DOHH2 (cell line): ENCODE results near the gene CRHBP.

ENCODE experiments used
- H3F3A ChIP-seq: fragments of 200-600 bp; sonication (generic), shearing (Covaris generic); 2 replicates; pipeline ENCODE4 v1.6.0; 2016; ENCODE audit warnings: antibody characterized with exemption, mild to moderate bottlenecking; ENCODE audit not compliant: control insufficient read depth, insufficient read depth
- H3K27ac ChIP-seq: fragments of 200-600 bp; sonication (generic); 2 replicates; pipeline ENCODE4 v1.5.1; 2014; ENCODE audit warnings: low read depth, mild to moderate bottlenecking, low read length, moderate library complexity
- H3K27me3 ChIP-seq: fragments of 200-600 bp; sonication (generic); 2 replicates; pipeline ENCODE4 v1.6.1; 2014; ENCODE audit warnings: mild to moderate bottlenecking, low read length, mixed read lengths; ENCODE audit not compliant: control insufficient read depth
- H3K36me3 ChIP-seq: fragments of 200-600 bp; sonication (generic); 2 replicates; pipeline ENCODE4 v1.6.1; 2014; ENCODE audit warnings: mild to moderate bottlenecking, low read length, moderate library complexity, mixed read lengths; ENCODE audit not compliant: control insufficient read depth
- H3K4me1 ChIP-seq: fragments of 200-600 bp; sonication (generic); 2 replicates; pipeline ENCODE4 v1.6.1; 2014; ENCODE audit warnings: mild to moderate bottlenecking, low read length, mixed read lengths; ENCODE audit not compliant: control insufficient read depth
- H3K4me2 ChIP-seq: fragments of 200-600 bp; sonication (generic); 2 replicates; pipeline ENCODE4 v1.6.0; 2014; ENCODE audit warnings: mild to moderate bottlenecking, low read length, moderate library complexity
- H3K4me3 ChIP-seq: fragments of 200-600 bp; sonication (generic); 2 replicates; pipeline ENCODE4 v1.5.1; 2014; ENCODE audit warnings: mild to moderate bottlenecking, low read length, mixed read lengths
- H3K79me2 ChIP-seq: fragments of 200-600 bp; sonication (generic); 2 replicates; pipeline ENCODE4 v1.6.1; 2014; ENCODE audit warnings: mild to moderate bottlenecking, low read length, mixed read lengths; ENCODE audit not compliant: control insufficient read depth
- H3K9me2 ChIP-seq: fragments of 200-600 bp; sonication (generic); replicated peaks from 2 replicates; pipeline ENCODE4 v1.6.1; 2014; ENCODE audit warnings: mild to moderate bottlenecking, low read length, mixed read lengths; ENCODE audit not compliant: control insufficient read depth
- H3K9me3 ChIP-seq: fragments of 200-600 bp; sonication (generic); 2 replicates; pipeline ENCODE4 v1.6.1; 2014; ENCODE audit warnings: antibody characterized with exemption, low read length, mixed read lengths; ENCODE audit not compliant: control insufficient read depth, insufficient read depth
- H4K20me1 ChIP-seq: fragments of 200-600 bp; sonication (generic); 2 replicates; pipeline ENCODE4 v1.6.0; 2014; ENCODE audit warnings: low read depth, mild to moderate bottlenecking, antibody characterized with exemption, low read length, moderate library complexity; ENCODE audit not compliant: control insufficient read depth, insufficient read depth
- CTCF ChIP-seq: fragments of 200-600 bp; sonication (generic); IDR thresholded peaks from one replicate; pipeline ENCODE4 v1.5.1; 2014; ENCODE audit warnings: antibody characterized with exemption, mild to moderate bottlenecking, low read depth, low read length; ENCODE audit not compliant: poor library complexity, severe bottlenecking
- EZH2phosphoT487 ChIP-seq: fragments of 200-600 bp; sonication (generic); IDR thresholded peaks from 2 replicates; pipeline ENCODE4 v1.6.1; 2017; ENCODE audit warnings: borderline replicate concordance, mild to moderate bottlenecking, antibody characterized with exemption, low read length, moderate library complexity, mixed read lengths

The CRHBP gene

DNA sequence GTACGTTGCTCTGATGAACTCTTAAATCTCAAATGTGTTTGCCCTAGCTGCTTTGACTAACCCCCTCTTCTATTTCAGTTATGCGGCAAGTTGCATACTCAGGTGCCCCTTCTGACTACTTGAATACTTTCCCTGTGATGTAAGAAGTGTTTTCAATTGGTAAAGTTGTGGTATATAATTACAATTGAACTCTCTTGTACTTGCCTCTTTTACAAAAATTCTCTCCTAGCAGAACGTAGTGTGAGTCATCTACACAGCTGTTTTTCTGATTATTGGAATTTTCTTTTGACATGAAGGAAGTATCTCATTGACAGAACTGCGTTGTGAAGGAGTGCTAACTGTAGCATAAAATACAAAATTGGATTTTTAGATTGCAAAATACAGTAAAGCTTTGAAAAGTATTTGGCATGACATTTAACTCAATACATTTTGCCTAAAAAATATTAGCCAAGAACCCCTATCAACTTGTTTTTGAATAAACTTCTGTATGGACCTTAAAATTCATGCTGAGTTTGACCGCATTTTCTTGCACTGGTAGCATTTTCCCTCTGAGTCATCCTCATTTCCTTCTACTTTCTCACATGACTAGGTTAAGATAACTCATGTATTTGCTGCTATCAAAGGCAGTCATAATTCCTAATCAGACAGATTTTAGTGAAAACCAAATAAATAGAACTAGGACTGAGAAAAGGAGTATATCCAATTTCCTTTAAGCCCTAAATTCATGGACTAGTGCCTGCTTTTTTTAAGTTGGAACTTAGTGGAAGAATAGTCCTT is 6.3 kb downstream of the CRHBP start:
- Histone ChIP-seq H3K4me2 (no peak overlapping the region), H3F3A (0 out of 2 replicates have a peak, but pooled peaks cover 4% of the 10 kb centered on the region), H3K27me3 (no peaks in the 10 kb centered on the region), H3K36me3 (peaks cover 86% of the 10 kb centered on the region), H4K20me1 (no peaks in the 10 kb centered on the region), H3K4me1 (no peaks in the 10 kb centered on the region), H3K4me3 (no peak overlapping the region), H3K27ac (no peak overlapping the region), H3K9me2 (no peaks in the 10 kb centered on the region), H3K79me2 (no peaks in the 10 kb centered on the region), H3K9me3 (no peaks in the 10 kb centered on the region)
- TF ChIP-seq EZH2phosphoT487 (no peak), CTCF (no peak)

GRCh38 chr5:76960004-76960625 is 7.3 kb downstream of the CRHBP start:
- peaks cover 85% of the 10 kb centered on the region for H3K36me3 ChIP-seq
- H3K79me2 ChIP-seq, result no peaks in the 10 kb centered on the region
- no peaks in the 10 kb centered on the region for H3K9me2 ChIP-seq
- 0 out of 2 replicates have a peak, but pooled peaks cover 4% of the 10 kb centered on the region for H3F3A ChIP-seq
- no peaks in the 10 kb centered on the region for H3K4me1 ChIP-seq
- H3K27me3 ChIP-seq, result no peaks in the 10 kb centered on the region
- no peaks in the 10 kb centered on the region for H4K20me1 ChIP-seq
- no peak overlapping the region for H3K4me2 ChIP-seq
- no peaks in the 10 kb centered on the region for H3K9me3 ChIP-seq
- TF ChIP-seq EZH2phosphoT487 (no peak), CTCF (no peak)
- no peak overlapping the region for H3K4me3 ChIP-seq
- no peak overlapping the region for H3K27ac ChIP-seq

- H3K27ac ChIP-seq, result no peak overlapping the region
- no peak for TF ChIP-seq CTCF
- no peak for TF ChIP-seq EZH2phosphoT487
- H3K36me3 ChIP-seq, result peaks cover 74% of the 10 kb centered on the region
- H3K4me2 ChIP-seq, result no peak overlapping the region
- H3K4me3 ChIP-seq, result no peak overlapping the region
- no peaks in the 10 kb centered on the region for H3K27me3 ChIP-seq
- no peaks in the 10 kb centered on the region for H3K79me2 ChIP-seq
- H4K20me1 ChIP-seq, result no peaks in the 10 kb centered on the region
- H3K4me1 ChIP-seq, result no peaks in the 10 kb centered on the region
- no peaks in the 10 kb centered on the region for H3K9me2 ChIP-seq
- H3K9me3 ChIP-seq, result no peaks in the 10 kb centered on the region
- 0 out of 2 replicates have a peak, but pooled peaks cover 4% of the 10 kb centered on the region for H3F3A ChIP-seq
Observed at GRCh38 chr5:76964060-76964459, 11.2 kb downstream of the CRHBP start.
